Right atrium auricular region (tissue), 2 donors: ENCODE data around the gene SNED1. TPM values are rescaled to one million over a fixed set of nuclear protein-coding genes. Genes with fewer than 3 reads are reported as not detected.

ENCODE experiments used
- DNase-seq: peaks from one replicate; pipeline ENCODE4 v3.0.0-alpha.2; 2019; ENCODE audit warnings: low spot score
- H3K27ac ChIP-seq, 2 donors: fragments of 200-600 bp; sonication (generic); 1 replicate in 1 of 2; 2 replicates in 1 of 2; pipeline ENCODE4 v1.5.1; 2016 to 2019
- H3K27me3 ChIP-seq, 2 donors: fragments of 200-600 bp; sonication (generic); one replicate each; pipeline versions ENCODE4 v1.5.1 to v1.6.0; 2017 to 2019
- H3K36me3 ChIP-seq: fragments of 200-600 bp; sonication (generic); one replicate; pipeline ENCODE4 v1.5.1; 2016
- H3K4me1 ChIP-seq, 2 donors: fragments of 200-600 bp; sonication (generic); one replicate each; pipeline versions ENCODE4 v1.5.1 to v1.6.0; 2017 to 2019
- H3K4me3 ChIP-seq, 2 donors: fragments of 200-600 bp; sonication (generic); 1 replicate in 1 of 2; 2 replicates in 1 of 2; pipeline ENCODE4 v1.5.1; 2017 to 2019; ENCODE audit warnings: mild to moderate bottlenecking in 1 of 2, moderate library complexity in 1 of 2
- H3K9me3 ChIP-seq, 2 donors: fragments of 200-600 bp; sonication (generic); one replicate each; pipeline ENCODE4 v1.5.1; 2019
- CTCF ChIP-seq, 2 donors: fragments of 200-600 bp; sonication (generic); IDR thresholded peaks; one replicate each; pipeline ENCODE4 v1.5.1; 2019; ENCODE audit warnings: antibody characterized with exemption in 2 of 2
- total RNA-seq, 2 donors: library from RNA; depleted of rRNA; stranded (reverse); fragments of >200 nt; gene quantifications; one replicate each; pipeline ENCODE4 v1.1.0, GENCODE V29; 2016

The SNED1 gene
- total RNA-seq, 2 donors from 2014 or later, result 9.9 to 16.4 TPM

GRCh38 chr2:240981280-240981679 lies 17.1 kb upstream of the SNED1 start:
- TF ChIP-seq CTCF (IDR thresholded peaks at IDR 0.05), result no peak
- H3K27ac ChIP-seq, result no peak overlapping the region
- H3K4me1 ChIP-seq, result peaks cover 0 to 5% of the 10 kb centered on the region in 2 donors
- H3K36me3 ChIP-seq, result no peaks in the 10 kb centered on the region
- H3K4me3 ChIP-seq, result no peak overlapping the region
- no peaks in the 10 kb centered on the region for H3K9me3 ChIP-seq
- DNase-seq, result no peak
- H3K27me3 ChIP-seq, result no peaks in the 10 kb centered on the region

- H3K36me3 ChIP-seq, result no peaks in the 10 kb centered on the region
- no peaks in the 10 kb centered on the region for H3K27me3 ChIP-seq
- H3K27ac ChIP-seq, result no peak overlapping the region
- no peaks in the 10 kb centered on the region for H3K9me3 ChIP-seq
- TF ChIP-seq CTCF (IDR thresholded peaks at IDR 0.05), result no peak
- H3K4me1 ChIP-seq, result peaks cover 0 to 9% of the 10 kb centered on the region in 2 donors
- no peak overlapping the region for H3K4me3 ChIP-seq
- DNase-seq, result no peak
These were observed 16.3 kb upstream of the SNED1 start for GRCh38 chr2:240981871-240982800.

GRCh38 chr2:240982821-240983281 lies 15.6 kb upstream of the SNED1 start:
- no peak for DNase-seq
- TF ChIP-seq CTCF (IDR thresholded peaks at IDR 0.05), result no peak
- H3K4me1 ChIP-seq, result peaks cover 0 to 16% of the 10 kb centered on the region in 2 donors
- H3K4me3 ChIP-seq, result no peak overlapping the region
- no peaks in the 10 kb centered on the region for H3K27me3 ChIP-seq
- no peaks in the 10 kb centered on the region for H3K36me3 ChIP-seq
- H3K27ac ChIP-seq, result no peak overlapping the region
- no peaks in the 10 kb centered on the region for H3K9me3 ChIP-seq

- no peaks in the 10 kb centered on the region for H3K36me3 ChIP-seq
- peak; percentile 19 to 66 for TF ChIP-seq CTCF (IDR thresholded peaks at IDR 0.05)
- no peak for DNase-seq
- no peaks in the 10 kb centered on the region for H3K9me3 ChIP-seq
- H3K27me3 ChIP-seq, result no peaks in the 10 kb centered on the region
- H3K4me3 ChIP-seq, result no peak overlapping the region
- H3K27ac ChIP-seq, result no peak overlapping the region
- peaks cover 0 to 18% of the 10 kb centered on the region in 2 donors for H3K4me1 ChIP-seq
These were observed 14.9 kb upstream of the SNED1 start for GRCh38 chr2:240983361-240983995.

GRCh38 chr2:240983996-240984498 lies 14.4 kb upstream of the SNED1 start:
- peaks cover 0 to 18% of the 10 kb centered on the region in 2 donors for H3K4me1 ChIP-seq
- no peak overlapping the region for H3K4me3 ChIP-seq
- DNase-seq, result no peak
- no peaks in the 10 kb centered on the region for H3K9me3 ChIP-seq
- H3K27me3 ChIP-seq, result no peaks in the 10 kb centered on the region
- TF ChIP-seq CTCF (IDR thresholded peaks at IDR 0.05), result no peak
- H3K36me3 ChIP-seq, result no peaks in the 10 kb centered on the region
- H3K27ac ChIP-seq, result no peak overlapping the region
